Body of pancreas (tissue), 4 donors: ENCODE results near the gene AIP. TPM values are rescaled to one million over a fixed set of nuclear protein-coding genes. Genes with fewer than 3 reads are reported as not detected.

ENCODE experiments used
- ATAC-seq: fragments of 150-250 bp; one replicate; pipeline ENCODE4 v1.9.1; 2016
- DNase-seq, 4 donors: peaks; one replicate each; pipeline ENCODE4 v3.0.0-alpha.2; 2019
- H3K27ac ChIP-seq, 4 donors: fragments of 200-600 bp; sonication (generic); 1 replicate in 3 of 4; 2 replicates in 1 of 4; pipeline versions ENCODE4 v1.5.1 to v1.6.1; 2016 to 2019; ENCODE audit warnings: mild to moderate bottlenecking in 1 of 4, mixed read lengths in 1 of 4, moderate library complexity in 1 of 4
- H3K27me3 ChIP-seq, 2 donors: fragments of 200-600 bp; sonication (generic); one replicate each; pipeline ENCODE4 v1.6.0; 2016; ENCODE audit warnings: mild to moderate bottlenecking in 1 of 2
- H3K36me3 ChIP-seq, 2 donors: fragments of 200-600 bp; sonication (generic); replicated peaks in 1 of 2; 2 replicates each; pipeline ENCODE4 v1.5.1; 2016; ENCODE audit warnings: low read depth in 2 of 2; ENCODE audit not compliant: insufficient read depth in 1 of 2
- H3K4me1 ChIP-seq: fragments of 200-600 bp; sonication (generic); one replicate; pipeline ENCODE4 v1.6.0; 2016
- H3K4me3 ChIP-seq, 2 donors: fragments of 200-600 bp; sonication (generic); 1 replicate in 1 of 2; 2 replicates in 1 of 2; pipeline ENCODE4 v1.5.1; 2016 to 2019
- H3K9me3 ChIP-seq, 3 donors: fragments of 200-600 bp; sonication (generic); 1 replicate in 2 of 3; 2 replicates in 1 of 3; pipeline ENCODE4 v1.5.1; 2016
- CTCF ChIP-seq, 7 experiments: fragments of 450-650 bp in 4 of 7; fragments of 200-600 bp in 3 of 7; sonication (generic) in 3 of 7; IDR thresholded peaks; one replicate each; pipeline ENCODE4 v1.5.1; 2016 to 2019; ENCODE audit warnings: antibody characterized with exemption in 7 of 7
- POLR2A ChIP-seq, 3 donors: fragments of 450-650 bp; IDR thresholded peaks; one replicate each; pipeline ENCODE4 v1.6.1; 2016; ENCODE audit warnings: antibody characterized with exemption in 3 of 3, mild to moderate bottlenecking in 2 of 3
- WGBS, 2 donors: methylation state at CpG; one replicate each; pipeline ENCODE4 v1.1.5; 2017; 5-methylcytosine and 5-hydroxymethylcytosine counted together
- intact Hi-C: fragments of 100-400 bp; cut with DNase I; formaldehyde crosslinking; loops from one replicate; pipeline ENCODE4 v1.15.1; 2023
- total RNA-seq, 2 donors: library from RNA; depleted of rRNA; stranded (reverse); fragments of >200 nt; gene quantifications; one replicate each; pipeline ENCODE4 v1.1.0, GENCODE V29; 2016

AIP gene
- total RNA-seq, 2 donors from 2014 or later, result 21.4 to 39.7 TPM

GRCh38 chr11:67522338-67522737 lies 39.5 kb downstream of the AIP start:
- intact Hi-C loops, result no loop called here
- ATAC-seq (no peak), DNase-seq (no peak)
- H3K27ac ChIP-seq, result no peak overlapping the region
- H3K27me3 ChIP-seq, result no peaks in the 10 kb centered on the region
- no peaks in the 10 kb centered on the region for H3K36me3 ChIP-seq
- TF ChIP-seq CTCF (IDR thresholded peaks at IDR 0.05) (no peak), POLR2A (IDR thresholded peaks at IDR 0.05) (no peak)
- H3K9me3 ChIP-seq, result no peaks in the 10 kb centered on the region
- peaks cover 14% of the 10 kb centered on the region for H3K4me1 ChIP-seq
- WGBS, 2 donors, result 89% methylated on average over 6 to 15 of the region's 15 CpGs
- no peak overlapping the region for H3K4me3 ChIP-seq

DNA sequence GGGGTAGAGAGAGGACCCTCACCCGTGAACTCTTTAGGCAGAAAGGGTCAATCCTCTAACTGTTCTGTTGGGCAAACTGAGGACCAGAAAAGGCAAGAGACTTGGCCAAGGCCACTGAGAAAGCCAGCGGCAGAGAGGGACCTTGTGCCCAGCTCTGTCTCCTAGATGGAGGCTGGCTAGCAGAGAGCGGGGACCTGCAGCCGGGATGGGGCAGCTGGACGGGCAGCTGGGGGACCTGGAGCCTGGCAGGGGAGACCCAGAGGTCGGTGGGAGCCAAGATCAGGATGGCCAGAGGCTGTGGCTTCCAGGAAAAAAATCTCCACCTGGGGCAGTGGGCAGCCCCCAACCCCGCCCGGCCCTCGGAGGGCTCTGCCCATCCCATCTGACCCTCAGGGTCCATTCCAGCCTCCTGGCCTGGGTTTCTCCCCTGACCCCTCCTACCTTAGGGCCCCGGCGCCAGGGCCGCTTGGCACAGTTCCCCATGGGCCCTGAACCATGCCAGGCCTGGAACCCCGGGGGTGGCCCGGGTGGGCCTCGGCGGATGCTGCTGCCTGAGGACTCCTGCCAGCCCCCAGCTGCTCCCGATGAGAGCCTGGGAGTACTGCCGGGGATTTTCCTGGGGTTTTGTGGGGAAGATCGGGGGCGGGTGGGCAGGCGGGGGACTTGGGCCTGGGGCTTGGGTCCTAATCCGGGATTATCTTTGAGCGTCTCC lies 40.2 kb downstream of the AIP start, which contains the start of gene CABP2:
Gene CABP2 (minus strand): TSS at position 603 of the 712 bp plus-strand sequence. CDS start 120 bp downstream, at position 483.
- no peaks in the 10 kb centered on the region for H3K27me3 ChIP-seq
- intact Hi-C loops, result no loop called here
- no peaks in the 10 kb centered on the region for H3K9me3 ChIP-seq
- TF ChIP-seq POLR2A (IDR thresholded peaks at IDR 0.05), result no peak
- no peak for TF ChIP-seq CTCF (IDR thresholded peaks at IDR 0.05)
- peaks cover 14% of the 10 kb centered on the region for H3K4me1 ChIP-seq
- 85 to 95% methylated on average over 13 to 16 of the region's 23 CpGs for WGBS, 2 donors
- no peak within 1 kb of the TSS for H3K4me3 ChIP-seq
- no peak within 1 kb of the TSS for H3K27ac ChIP-seq
- no peak for ATAC-seq
- no peak for DNase-seq
- H3K36me3 ChIP-seq, result no peaks in the 10 kb centered on the region

- TF ChIP-seq CTCF (IDR thresholded peaks at IDR 0.05) (no peak), POLR2A (IDR thresholded peaks at IDR 0.05) (no peak)
- intact Hi-C loops, result no loop called here
- Histone ChIP-seq H3K9me3 (no peaks in the 10 kb centered on the region), H3K4me3 (no peak overlapping the region), H3K4me1 (peaks cover 14% of the 10 kb centered on the region), H3K36me3 (no peaks in the 10 kb centered on the region), H3K27ac (no peak overlapping the region), H3K27me3 (no peaks in the 10 kb centered on the region)
- 81 to 88% methylated on average over 9 to 23 of the region's 25 CpGs for WGBS, 2 donors
- DNase-seq (no peak), ATAC-seq (no peak)
Observed at GRCh38 chr11:67523556-67524479, 41.0 kb downstream of the AIP start.

DNA sequence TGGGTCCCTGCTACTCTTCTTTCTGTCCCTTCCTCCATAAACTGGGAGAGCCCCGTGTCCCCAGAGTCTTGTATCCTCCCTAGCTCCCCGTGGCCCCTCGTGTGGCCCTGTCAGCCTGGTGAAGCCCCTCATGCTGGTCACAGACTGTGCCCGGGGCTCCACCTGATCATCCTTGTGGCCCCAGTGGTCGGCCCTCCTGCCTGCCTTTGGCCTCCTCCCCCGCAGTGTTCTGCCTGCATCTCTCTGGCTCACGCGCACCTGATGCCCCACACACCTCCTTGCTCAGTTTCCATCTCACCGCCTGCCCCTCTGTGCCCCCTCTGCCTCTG lies 41.6 kb downstream of the AIP start:
- DNase-seq (no peak), ATAC-seq (no peak)
- no peaks in the 10 kb centered on the region for H3K36me3 ChIP-seq
- no peaks in the 10 kb centered on the region for H3K9me3 ChIP-seq
- H3K27me3 ChIP-seq, result no peaks in the 10 kb centered on the region
- intact Hi-C loops, result no loop called here
- H3K4me1 ChIP-seq, result peaks cover 14% of the 10 kb centered on the region
- 89 to 93% methylated on average over 9 of the region's 9 CpGs for WGBS, 2 donors
- no peak for TF ChIP-seq POLR2A (IDR thresholded peaks at IDR 0.05)
- TF ChIP-seq CTCF (IDR thresholded peaks at IDR 0.05), result no peak
- no peak overlapping the region for H3K27ac ChIP-seq
- H3K4me3 ChIP-seq, result no peak overlapping the region
